GM19043 (cell line): ENCODE results near the gene USP35.

Experiments
- ATAC-seq: cut with Tn5 transposase; IDR thresholded peaks from one replicate; pipeline ENCODE4 v1.9.1; 2021; ENCODE audit warnings: low read depth; ENCODE audit not compliant: unreplicated experiment

Gene USP35

DNA sequence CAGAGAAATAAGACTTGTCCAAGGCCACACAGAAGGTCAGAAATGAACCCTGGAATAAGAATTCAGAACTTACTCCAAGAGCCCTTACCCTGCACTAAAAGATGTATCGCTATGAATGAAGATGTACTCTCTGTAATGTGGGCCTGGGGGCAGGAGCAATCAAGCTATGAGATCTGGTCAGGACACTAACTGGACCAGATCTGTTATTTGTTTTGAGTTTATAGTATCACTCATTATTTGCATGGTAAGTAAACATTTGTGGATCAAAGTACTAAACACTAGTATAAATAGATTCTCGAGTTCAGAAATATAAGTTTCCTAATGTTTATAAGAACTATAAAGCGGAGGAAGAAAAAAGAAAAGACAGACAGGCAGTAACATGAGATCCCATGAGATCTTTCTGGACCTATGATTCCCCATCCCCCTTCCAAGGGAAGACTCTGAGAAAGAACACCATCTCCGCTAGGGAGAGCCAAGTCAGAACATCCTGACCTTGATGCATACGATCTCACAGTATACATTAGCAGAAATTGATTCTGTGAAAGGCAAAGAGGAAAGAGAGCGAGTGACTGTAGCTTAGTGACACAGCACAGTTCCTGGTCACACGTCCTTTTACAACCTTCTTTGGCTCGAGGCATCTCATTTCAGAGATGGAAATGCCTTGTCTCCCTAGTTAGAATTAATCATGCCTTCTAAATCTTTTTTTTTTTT is 71.2 kb downstream of the USP35 start:
- no peak for ATAC-seq

GRCh38 chr11:78261367-78261766 is 72.6 kb downstream of the USP35 start:
- no peak for ATAC-seq

DNA sequence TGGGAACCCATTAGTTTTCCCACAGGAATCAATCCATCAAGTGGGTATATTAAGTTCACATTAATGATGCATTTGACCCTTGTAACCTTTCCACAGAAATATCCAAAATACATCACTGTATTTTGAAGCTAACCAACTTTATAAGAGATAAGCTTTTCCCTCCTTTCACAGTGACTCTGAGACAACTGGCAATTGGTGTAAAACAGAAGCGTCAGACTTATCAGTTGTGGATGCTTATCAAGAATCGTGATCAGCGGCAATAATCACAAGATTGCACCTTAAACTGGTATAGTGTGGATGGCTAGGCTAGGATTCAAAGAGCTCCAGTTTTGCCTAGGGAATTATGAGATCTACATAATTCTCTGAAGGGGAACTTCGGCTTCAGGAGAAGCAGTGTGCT is 73.1 kb downstream of the USP35 start:
- ATAC-seq = no peak

- ATAC-seq = no peak
Observed at GRCh38 chr11:78262238-78262637, 73.5 kb downstream of the USP35 start.

- no peak for ATAC-seq
Observed at GRCh38 chr11:78262691-78263090, 74.0 kb downstream of the USP35 start.
